Fibroblast of lung (primary cell): Measurements from ENCODE around the gene PKD1L1.

Experiments
- CTCF ChIP-seq, 2 donors: IDR thresholded peaks in 1 of 2; conservative IDR thresholded peaks in 1 of 2; 1 replicate in 1 of 2; 2 replicates in 1 of 2; pipeline ENCODE4 v1.5.1; 2011 to 2012; ENCODE audit warnings: low read length in 2 of 2, control low read depth in 1 of 2, inconsistent platforms in 1 of 2, low read depth in 1 of 2, mild to moderate bottlenecking in 1 of 2
- EZH2 ChIP-seq: IDR thresholded peaks from 2 replicates; pipeline ENCODE4 v1.5.1; 2012; ENCODE audit warnings: low read length, control low read depth, mild to moderate bottlenecking; ENCODE audit errors: missing control alignments

DNA sequence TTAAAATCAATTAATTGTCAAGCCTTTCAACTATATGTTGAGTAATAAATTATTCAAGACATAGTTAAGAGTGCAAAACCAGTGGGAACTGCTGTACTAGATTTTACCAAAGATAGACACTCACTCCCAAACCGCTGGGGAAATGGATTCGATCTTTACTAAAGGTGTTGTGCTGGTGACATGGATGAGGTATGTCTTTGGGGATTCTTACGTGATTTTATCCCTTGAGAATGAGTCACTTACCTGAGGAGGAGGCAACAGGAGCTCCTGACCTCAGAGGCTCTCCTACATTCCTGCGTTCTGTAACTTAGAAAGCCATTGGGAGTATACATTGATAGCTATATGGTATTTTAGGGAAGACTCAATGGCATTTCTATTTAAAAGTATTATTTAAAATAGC is 165.5 kb downstream of the PKD1L1 start:
- TF ChIP-seq CTCF (conservative IDR thresholded peaks at IDR 0.05 in 1 of 2, IDR thresholded peaks at IDR 0.05 in 1 of 2; ENCODE audit: low read depth in 1 of 2, low read length in 2 of 2) (no peak), EZH2 (no peak)
